A549 (cell line): ENCODE measurements around the gene INSIG1. TPM values are rescaled to one million over a fixed set of nuclear protein-coding genes. Genes with fewer than 3 reads are reported as not detected.

ENCODE experiments used
- ATAC-seq, 2 experiments: fragments of 200-7000 bp in 1 of 2; fragments of >200 bp in 1 of 2; cut with Nextera tagmentation in 1 of 2; cut with Tn5 transposase in 1 of 2; 3 replicates each; pipeline versions ENCODE4 v1.8.0 to v1.9.1; 2018 to 2020; ENCODE audit warnings: mild to moderate bottlenecking in 1 of 2, moderate library complexity in 1 of 2
- CTCF ChIA-PET: fragments of 300-600 bp; sonication (Branson Sonifier 250); formaldehyde crosslinking; extraction: SDS; loops from one replicate; lab custom pipeline; 2021; ENCODE audit warnings: antibody characterized with exemption, inconsistent platforms; lab: Yijun Ruan, JAX
- POLR2A ChIA-PET: fragments of 350-600 bp; formaldehyde crosslinking; extraction: SDS; loops from one replicate; lab custom pipeline; 2021; ENCODE audit warnings: antibody characterized with exemption, inconsistent platforms; lab: Yijun Ruan, JAX
- DNase-seq, 2 experiments: peaks; one replicate each; pipeline versions ENCODE4 v3.0.0 to v3.0.0-alpha.2; 2011 to 2016; ENCODE audit warnings: low read depth in 1 of 2, low spot score in 1 of 2
- FAIRE-seq: peaks from 2 replicates; lab custom pipeline; 2011; peaks lifted over from hg19 to GRCh38; lab: Jason Lieb, UNC
- H3K27ac ChIP-seq, 2 experiments: fragments of >200 bp; sonication (Bioruptor Twin); formaldehyde crosslinking; 3 replicates each; pipeline ENCODE4 v1.5.1; 2016 to 2017
- H3K4me1 ChIP-seq: fragments of >200 bp; sonication (Bioruptor Twin); formaldehyde crosslinking; 3 replicates; pipeline ENCODE4 v1.6.1; 2016
- H3K4me2 ChIP-seq: fragments of >200 bp; sonication (Bioruptor Twin); formaldehyde crosslinking; 3 replicates; pipeline ENCODE4 v1.6.1; 2016
- H3K4me3 ChIP-seq: fragments of >200 bp; sonication (Bioruptor Twin); formaldehyde crosslinking; 3 replicates; pipeline ENCODE4 v1.5.1; 2016
- H3K9me3 ChIP-seq: fragments of >200 bp; sonication (Bioruptor Twin); formaldehyde crosslinking; 3 replicates; pipeline ENCODE4 v1.6.1; 2016
- ATOH8 ChIP-seq: fragments of 250-450 bp; sonication (Bioruptor Pico); IDR thresholded peaks from 2 replicates; pipeline ENCODE4 v1.5.0; 2020; ENCODE audit warnings: low read depth, mild to moderate bottlenecking, moderate library complexity
- BCL3 ChIP-seq: fragments of >200 bp; sonication (Bioruptor Twin); formaldehyde crosslinking; IDR thresholded peaks from 3 replicates; pipeline ENCODE4 v1.6.1; 2016
- CBX2 ChIP-seq: fragments of 200-600 bp; sonication (generic); IDR thresholded peaks from 2 replicates; pipeline ENCODE4 v1.6.1; 2016; ENCODE audit warnings: low read depth, mild to moderate bottlenecking, borderline replicate concordance
- CHD2 ChIP-seq: fragments of 150-350 bp; IDR thresholded peaks from 2 replicates; pipeline ENCODE4 v1.6.1; 2014; ENCODE audit warnings: low read length; ENCODE audit not compliant: partially characterized antibody
- EHMT2 ChIP-seq: fragments of 200-600 bp; sonication (generic); IDR thresholded peaks from 2 replicates; pipeline ENCODE4 v1.6.1; 2016; ENCODE audit warnings: antibody characterized with exemption, low read depth, mild to moderate bottlenecking, moderate library complexity
- ESRRA ChIP-seq: fragments of 150-350 bp; IDR thresholded peaks from 2 replicates; pipeline ENCODE4 v1.6.1; 2014; ENCODE audit warnings: mild to moderate bottlenecking, low read length, borderline replicate concordance
- FOSB ChIP-seq: fragments of 250-450 bp; sonication (Bioruptor Pico); IDR thresholded peaks from 2 replicates; pipeline ENCODE4 v1.5.0; 2020; ENCODE audit warnings: mild to moderate bottlenecking, moderate library complexity
- FOSL2 ChIP-seq, 2 experiments: fragments of 450-650 bp in 1 of 2; fragments of >200 bp in 1 of 2; sonication (Bioruptor Twin) in 1 of 2; formaldehyde crosslinking; IDR thresholded peaks; 2 replicates each; pipeline versions ENCODE4 v1.5.0 to v1.6.1; 2016 to 2020; ENCODE audit warnings: mild to moderate bottlenecking in 1 of 2, moderate library complexity in 1 of 2
- FOXS1 ChIP-seq: fragments of 250-450 bp; sonication (Bioruptor Pico); IDR thresholded peaks from 2 replicates; pipeline ENCODE4 v1.5.0; 2020; ENCODE audit warnings: mild to moderate bottlenecking, moderate library complexity
- HMGXB4 ChIP-seq: fragments of 250-450 bp; sonication (Bioruptor Pico); IDR thresholded peaks from 2 replicates; pipeline ENCODE4 v1.5.0; 2021; ENCODE audit warnings: mild to moderate bottlenecking, moderate library complexity, borderline replicate concordance
- HOXB13 ChIP-seq: fragments of 250-450 bp; sonication (Bioruptor Pico); IDR thresholded peaks from 2 replicates; pipeline ENCODE4 v1.5.0; 2020; ENCODE audit warnings: low read depth, mild to moderate bottlenecking, moderate library complexity
- JUNB ChIP-seq: fragments of >200 bp; sonication (Bioruptor Twin); formaldehyde crosslinking; IDR thresholded peaks from 2 replicates; pipeline ENCODE4 v1.6.1; 2016
- KDM5A ChIP-seq: fragments of 200-600 bp; sonication (generic); IDR thresholded peaks from 2 replicates; pipeline ENCODE4 v1.6.1; 2016; ENCODE audit warnings: antibody characterized with exemption, mild to moderate bottlenecking
- MAFK ChIP-seq: fragments of 450-650 bp; IDR thresholded peaks from 2 replicates; pipeline ENCODE4 v1.6.1; 2014; ENCODE audit not compliant: partially characterized antibody
- NFE2L2 ChIP-seq: fragments of 150-350 bp; conservative IDR thresholded peaks from 2 replicates; pipeline ENCODE4 v1.6.1; 2014; ENCODE audit warnings: low read length
- NPAS2 ChIP-seq: fragments of 250-450 bp; sonication (Bioruptor Pico); IDR thresholded peaks from 2 replicates; pipeline ENCODE4 v1.8.0; 2022; ENCODE audit warnings: mild to moderate bottlenecking, moderate library complexity, borderline replicate concordance
- POLR2A ChIP-seq: IDR thresholded peaks from 2 replicates; pipeline ENCODE4 v1.6.1; 2012; ENCODE audit warnings: mild to moderate bottlenecking, low read length
- POLR2AphosphoS2 ChIP-seq: conservative IDR thresholded peaks from 2 replicates; pipeline ENCODE4 v1.6.1; 2012; ENCODE audit warnings: low read length, improper control_type of control experiment, inconsistent platforms
- TFCP2L1 ChIP-seq: fragments of 250-450 bp; sonication (Bioruptor Pico); IDR thresholded peaks from 2 replicates; pipeline ENCODE4 v1.5.0; 2021; ENCODE audit warnings: mild to moderate bottlenecking
- TP53 ChIP-seq: fragments of 250-450 bp; sonication (Bioruptor Pico); IDR thresholded peaks from 2 replicates; pipeline ENCODE4 v1.5.0; 2021; ENCODE audit warnings: mild to moderate bottlenecking, moderate library complexity
- USF2 ChIP-seq: fragments of 450-650 bp; IDR thresholded peaks from 2 replicates; pipeline ENCODE4 v1.6.1; 2014; ENCODE audit warnings: antibody characterized with exemption
- ZSCAN20 ChIP-seq: fragments of 250-450 bp; sonication (Bioruptor Pico); IDR thresholded peaks from 2 replicates; pipeline ENCODE4 v1.8.0; 2022; ENCODE audit warnings: mild to moderate bottlenecking, moderate library complexity
- WGBS: methylation state at CpG from one replicate; pipeline ENCODE4 v1.1.6; 2017; ENCODE audit errors: missing lambda C conversion rate; 5-methylcytosine and 5-hydroxymethylcytosine counted together
- polyA plus RNA-seq, 4 experiments: library from polyadenylated mRNA; depleted of rRNA in 3 of 4; stranded (reverse); fragments of >200 nt; fragmentation: RNase III in 1 of 4; extraction: RNeasy Plus Mini Kit Qiagen cat#74134 plus additional on column Dnase treatment in 1 of 4; gene quantifications; 2 replicates in 3 of 4; 3 replicates in 1 of 4; pipeline ENCODE4 v1.2.3, GENCODE V29; 2011 to 2017

The INSIG1 gene
- polyA plus RNA-seq, 2 of the 4 experiments (the other 2 are of a cell fraction) = 19.7 to 33.4 TPM

- TF ChIP-seq NFE2L2 = no peak
- TF ChIP-seq ATOH8 (CRISPR knock-in tag) = no peak
Measured at GRCh38 chr7:155292680-155293226, 4.9 kb upstream of the INSIG1 start (continued).

GRCh38 chr7:155293721-155294510 is 3.8 kb upstream of the INSIG1 start:
- 88% methylated on average over 8 of the region's 8 CpGs for WGBS
- CTCF ChIA-PET = interaction anchor here (1.3 to 1.4 kb wide), 2 partner anchors 103 to 367 kb away, joined by 3 to 4 read pairs; no protein-coding TSS in a partner anchor
- FAIRE-seq = no peak

GRCh38 chr7:155294511-155294778 is 3.2 kb upstream of the INSIG1 start:
- ATAC-seq (no peak), FAIRE-seq (no peak), DNase-seq (no peak)
- CTCF ChIA-PET = interaction anchor here (1.3 to 1.4 kb wide), 2 partner anchors 104 to 367 kb away, joined by 3 to 4 read pairs; no protein-coding TSS in a partner anchor
- no peaks in the 10 kb centered on the region for H3K9me3 ChIP-seq
- H3K27ac ChIP-seq = no peak overlapping the region
- POLR2A ChIA-PET = no interaction called here
- no peak for TF ChIP-seq EHMT2
- TF ChIP-seq ESRRA = no peak
- TF ChIP-seq TP53 = no peak
- no peak for TF ChIP-seq POLR2AphosphoS2
- no peak for TF ChIP-seq HMGXB4
- TF ChIP-seq FOSL2 (IDR thresholded peaks at IDR 0.05) = no peak
- TF ChIP-seq FOSL2 (CRISPR knock-in tag; IDR thresholded peaks at IDR 0.05) = no peak
- TF ChIP-seq POLR2A = no peak
- no peak for TF ChIP-seq NFE2L2
- no peak for TF ChIP-seq ATOH8 (CRISPR knock-in tag)
- TF ChIP-seq TFCP2L1 (CRISPR knock-in tag) = no peak
- TF ChIP-seq MAFK = no peak
- peaks cover 20% of the 10 kb centered on the region for H3K4me1 ChIP-seq
- H3K4me3 ChIP-seq = no peak overlapping the region
- no peak overlapping the region for H3K4me2 ChIP-seq
- WGBS = 82% methylated on average over 6 of the region's 6 CpGs

More at GRCh38 chr7:155293721-155294510, 3.8 kb upstream of the INSIG1 start:
- TF ChIP-seq NPAS2 (CRISPR knock-in tag) (no peak), JUNB (no peak), USF2 (no peak), FOSB (no peak), CBX2 (no peak), FOSL2 (IDR thresholded peaks at IDR 0.05) (no peak), FOSL2 (CRISPR knock-in tag; IDR thresholded peaks at IDR 0.05) (no peak), CHD2 (no peak), POLR2AphosphoS2 (no peak), BCL3 (no peak), HOXB13 (no peak), ESRRA (no peak), FOXS1 (no peak), KDM5A (no peak), ZSCAN20 (CRISPR knock-in tag) (no peak)
- ATAC-seq = no peak
- POLR2A ChIA-PET = no interaction called here
- Histone ChIP-seq H3K4me2 (no peak overlapping the region), H3K4me1 (peaks cover 17% of the 10 kb centered on the region), H3K27ac (no peak overlapping the region), H3K4me3 (no peak overlapping the region), H3K9me3 (no peaks in the 10 kb centered on the region)
- no peak for DNase-seq
